SK-N-SH (cell line): Measurements from ENCODE around the gene NME5. TPM values are rescaled to one million over a fixed set of nuclear protein-coding genes. Genes with fewer than 3 reads are reported as not detected.

Source experiments
- CTCF ChIA-PET: fragments of 300-600, 350-600 bp; formaldehyde crosslinking; extraction: SDS; loops from one replicate; lab custom pipeline; 2021; lab: Yijun Ruan, JAX
- POLR2A ChIA-PET: fragments of 350-600 bp; sonication (Branson Sonifier 250); formaldehyde crosslinking; extraction: SDS; loops from one replicate; lab custom pipeline; 2020; ENCODE audit warnings: antibody characterized with exemption, inconsistent platforms; lab: Yijun Ruan, JAX
- DNase-seq: peaks from one replicate; pipeline ENCODE4 v3.0.0; 2012
- H2AFZ ChIP-seq: fragments of 200-600 bp; sonication (generic); 2 replicates; pipeline ENCODE4 v1.8.1; 2016; ENCODE audit warnings: antibody characterized with exemption, mild to moderate bottlenecking, low read depth
- H3F3A ChIP-seq: fragments of 200-600 bp; sonication (generic); replicated peaks from 2 replicates; pipeline ENCODE3; 2016; ENCODE audit warnings: antibody characterized with exemption, mild to moderate bottlenecking; ENCODE audit not compliant: insufficient read depth
- H3K27ac ChIP-seq, 2 experiments: fragments of 200-500 bp in 1 of 2; fragments of 200-600 bp in 1 of 2; sonication (Bioruptor generic) in 1 of 2; sonication (generic), shearing (Covaris generic) in 1 of 2; 2 replicates each; pipeline versions ENCODE4 v1.5.1 to v1.6.1; 2014 to 2016; ENCODE audit warnings: low read depth in 2 of 2, inconsistent platforms in 1 of 2, low read length in 1 of 2, mild to moderate bottlenecking in 1 of 2, mixed read lengths in 1 of 2
- H3K27me3 ChIP-seq: fragments of 200-600 bp; sonication (generic), shearing (Covaris generic); 2 replicates; pipeline ENCODE4 v1.6.1; 2016; ENCODE audit warnings: mixed run types; ENCODE audit not compliant: insufficient read depth
- H3K36me3 ChIP-seq, 2 experiments: fragments of 200-500 bp in 1 of 2; fragments of 200-600 bp in 1 of 2; sonication (Bioruptor generic) in 1 of 2; sonication (generic) in 1 of 2; replicated peaks in 1 of 2; 2 replicates each; pipeline versions ENCODE3 to v1.5.1; 2014 to 2016; ENCODE audit warnings: low read length in 1 of 2, mild to moderate bottlenecking in 1 of 2; ENCODE audit not compliant: insufficient read depth in 2 of 2, control insufficient read depth in 1 of 2
- H3K4me1 ChIP-seq, 2 experiments: fragments of 200-500 bp in 1 of 2; fragments of 200-600 bp in 1 of 2; sonication (Bioruptor generic) in 1 of 2; sonication (generic), shearing (Covaris generic) in 1 of 2; 2 replicates each; pipeline versions ENCODE4 v1.5.1 to v1.6.1; 2014 to 2016; ENCODE audit warnings: low read depth in 1 of 2, low read length in 1 of 2, mixed run types in 1 of 2; ENCODE audit not compliant: insufficient read depth in 2 of 2, control insufficient read depth in 1 of 2
- H3K4me2 ChIP-seq: fragments of 200-600 bp; sonication (generic), shearing (Covaris generic); 2 replicates; pipeline ENCODE4 v1.6.1; 2017; ENCODE audit warnings: mixed run types
- H3K4me3 ChIP-seq, 2 experiments: fragments of 200-500 bp in 1 of 2; fragments of 200-600 bp in 1 of 2; sonication (Bioruptor generic) in 1 of 2; sonication (generic), shearing (Covaris generic) in 1 of 2; 2 replicates each; pipeline versions ENCODE4 v1.5.1 to v1.8.1; 2014 to 2016; ENCODE audit warnings: low read depth in 2 of 2, inconsistent platforms in 1 of 2, low read length in 1 of 2, mild to moderate bottlenecking in 1 of 2, mixed read lengths in 1 of 2, moderate library complexity in 1 of 2
- H3K79me2 ChIP-seq: fragments of 200-600 bp; sonication (generic); 2 replicates; pipeline ENCODE4 v1.8.1; 2017; ENCODE audit warnings: mild to moderate bottlenecking; ENCODE audit not compliant: insufficient read depth
- H3K9ac ChIP-seq: fragments of 200-600 bp; sonication (generic); 2 replicates; pipeline ENCODE4 v1.6.1; 2017; ENCODE audit warnings: mixed run types
- H3K9me2 ChIP-seq: fragments of 200-600 bp; sonication (generic); 2 replicates; pipeline ENCODE4 v1.6.1; 2017; ENCODE audit warnings: mixed run types
- H3K9me3 ChIP-seq: fragments of 200-600 bp; sonication (generic); 2 replicates; pipeline ENCODE4 v1.6.1; 2017; ENCODE audit warnings: mixed run types, mild to moderate bottlenecking, moderate library complexity
- H4K20me1 ChIP-seq: fragments of 200-600 bp; sonication (generic); 2 replicates; pipeline ENCODE4 v1.6.1; 2017; ENCODE audit warnings: mild to moderate bottlenecking, mixed run types; ENCODE audit not compliant: insufficient read depth
- CHD2 ChIP-seq: fragments of 150-350 bp; IDR thresholded peaks from 2 replicates; pipeline ENCODE4 v1.6.1; 2018; ENCODE audit warnings: low read length; ENCODE audit not compliant: partially characterized antibody
- ELF1 ChIP-seq: IDR thresholded peaks from 2 replicates; pipeline ENCODE4 v1.4.0; 2012
- EP300 ChIP-seq, 2 experiments: IDR thresholded peaks; 2 replicates each; pipeline versions ENCODE4 v1.4.0 to v1.6.1; 2012; ENCODE audit warnings: borderline replicate concordance in 1 of 2, low read depth in 1 of 2, low read length in 1 of 2
- EZH2phosphoT487 ChIP-seq: fragments of 200-600 bp; sonication (generic); IDR thresholded peaks from 2 replicates; pipeline ENCODE4 v1.6.1; 2017; ENCODE audit warnings: low read depth, mixed run types, mild to moderate bottlenecking, antibody characterized with exemption, moderate library complexity, borderline replicate concordance
- FOXM1 ChIP-seq: IDR thresholded peaks from 2 replicates; pipeline ENCODE4 v1.4.0; 2012; ENCODE audit warnings: low read depth, mild to moderate bottlenecking
- GATA2 ChIP-seq: sonication (generic); formaldehyde crosslinking; IDR thresholded peaks from 2 replicates; pipeline ENCODE4 v1.5.0; 2020; ENCODE audit warnings: mild to moderate bottlenecking, missing genetic modification reagents
- JUND ChIP-seq: IDR thresholded peaks from 2 replicates; pipeline ENCODE4 v1.4.0; 2012
- MXI1 ChIP-seq: IDR thresholded peaks from 2 replicates; pipeline ENCODE4 v1.6.1; 2012; ENCODE audit warnings: mild to moderate bottlenecking, low read depth, low read length, improper control_type of control experiment
- RCOR1 ChIP-seq: fragments of 150-350 bp; IDR thresholded peaks from 2 replicates; pipeline ENCODE4 v1.6.1; 2017; ENCODE audit warnings: antibody characterized with exemption, low read length
- RXRA ChIP-seq: IDR thresholded peaks from 2 replicates; pipeline ENCODE4 v1.4.0; 2012; ENCODE audit warnings: low read depth, mild to moderate bottlenecking, borderline replicate concordance
- SIN3A ChIP-seq: IDR thresholded peaks from 2 replicates; pipeline ENCODE4 v1.6.1; 2012; ENCODE audit warnings: low read depth, mild to moderate bottlenecking, low read length, moderate library complexity, borderline replicate concordance
- SMC3 ChIP-seq: IDR thresholded peaks from 2 replicates; pipeline ENCODE4 v1.6.1; 2012; ENCODE audit warnings: low read depth, low read length, improper control_type of control experiment
- TAF1 ChIP-seq: IDR thresholded peaks from 2 replicates; pipeline ENCODE4 v1.6.1; 2012; ENCODE audit warnings: low read depth, mild to moderate bottlenecking, low read length, moderate library complexity, borderline replicate concordance
- TEAD4 ChIP-seq: IDR thresholded peaks from 2 replicates; pipeline ENCODE4 v1.4.0; 2012; ENCODE audit warnings: mild to moderate bottlenecking, borderline replicate concordance; ENCODE audit not compliant: insufficient read depth
- WGBS: methylation state at CpG from one replicate; pipeline ENCODE4 v1.1.6; 2017; ENCODE audit warnings: low lambda C conversion rate; 5-methylcytosine and 5-hydroxymethylcytosine counted together
- polyA plus RNA-seq, 3 experiments: library from polyadenylated mRNA; depleted of rRNA; stranded (reverse); fragments of >200 nt; gene quantifications; 2 replicates each; pipeline ENCODE4 v1.2.3, GENCODE V29; 2012
- TF ChIP-seq, protein P1 (sequence below): fragments of 200-600 bp; sonication (generic); IDR thresholded peaks from 2 replicates; pipeline ENCODE4 v1.6.1; 2017; ENCODE audit warnings: antibody characterized with exemption, mild to moderate bottlenecking, moderate library complexity
- TF ChIP-seq, protein P2 (sequence below): IDR thresholded peaks from 2 replicates; pipeline ENCODE4 v1.4.0; 2012; ENCODE audit warnings: low read depth
- TF ChIP-seq, protein P3 (sequence below): IDR thresholded peaks from 2 replicates; pipeline ENCODE4 v1.4.0; 2012; ENCODE audit warnings: low read depth, borderline replicate concordance
- TF ChIP-seq, protein P4 (sequence below): fragments of 150-350 bp; IDR thresholded peaks from 2 replicates; pipeline ENCODE4 v1.6.1; 2017; ENCODE audit warnings: antibody characterized with exemption, low read length, low read depth, borderline replicate concordance
- TF ChIP-seq, protein P5 (sequence below): IDR thresholded peaks from 2 replicates; pipeline ENCODE4 v1.4.0; 2012; ENCODE audit warnings: low read depth, borderline replicate concordance
- TF ChIP-seq, protein P6 (sequence below): IDR thresholded peaks from 2 replicates; pipeline ENCODE4; 2012

NME5 gene
- polyA plus RNA-seq, 1 of the 3 experiments (the other 2 are of a cell fraction), result 3.7 TPM

DNA sequence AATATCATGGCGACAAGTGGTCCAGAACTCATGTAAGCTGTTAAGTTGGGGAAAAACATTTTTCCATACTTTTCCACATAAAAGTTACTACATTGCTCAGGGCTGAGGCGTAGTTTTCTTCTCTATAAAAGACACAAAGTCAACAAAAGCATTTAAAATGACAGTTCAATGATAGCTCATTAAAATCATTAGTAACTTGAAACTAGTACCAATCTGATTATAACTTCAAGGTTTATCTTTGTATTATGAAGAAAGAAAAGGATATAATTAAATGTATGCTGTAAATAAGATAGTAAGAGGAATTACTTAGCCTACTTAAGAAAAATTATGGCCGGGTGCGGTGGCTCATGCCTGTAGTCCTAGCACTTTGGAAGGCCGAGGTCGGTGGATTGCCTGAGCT, 9.9 kb downstream of the NME5 start:
- no peak overlapping the region for H3K4me2 ChIP-seq
- no peaks in the 10 kb centered on the region for H3K27me3 ChIP-seq
- H2AFZ ChIP-seq, result no peak overlapping the region
- CTCF ChIA-PET, result interaction anchor here (0.6 to 2.9 kb wide), 4 partner anchors 11 to 350 kb away, joined by 3 to 20 read pairs (median 5); no protein-coding TSS in a partner anchor
- no peak for DNase-seq
- H4K20me1 ChIP-seq, result no peaks in the 10 kb centered on the region
- no peaks in the 10 kb centered on the region for H3K9me2 ChIP-seq
- no peak overlapping the region for H3K4me3 ChIP-seq
- no peak overlapping the region for H3K27ac ChIP-seq
- H3K9ac ChIP-seq, result no peak overlapping the region
- POLR2A ChIA-PET, result no interaction called here
- no peaks in the 10 kb centered on the region for H3K79me2 ChIP-seq
- 92% methylated on average over 6 of the region's 6 CpGs for WGBS
- H3K4me1 ChIP-seq, result no peaks in the 10 kb centered on the region
- no peaks in the 10 kb centered on the region for H3K36me3 ChIP-seq
- peaks cover 10% of the 10 kb centered on the region for H3F3A ChIP-seq
- no peaks in the 10 kb centered on the region for H3K9me3 ChIP-seq
- TF ChIP-seq, protein P1, sequence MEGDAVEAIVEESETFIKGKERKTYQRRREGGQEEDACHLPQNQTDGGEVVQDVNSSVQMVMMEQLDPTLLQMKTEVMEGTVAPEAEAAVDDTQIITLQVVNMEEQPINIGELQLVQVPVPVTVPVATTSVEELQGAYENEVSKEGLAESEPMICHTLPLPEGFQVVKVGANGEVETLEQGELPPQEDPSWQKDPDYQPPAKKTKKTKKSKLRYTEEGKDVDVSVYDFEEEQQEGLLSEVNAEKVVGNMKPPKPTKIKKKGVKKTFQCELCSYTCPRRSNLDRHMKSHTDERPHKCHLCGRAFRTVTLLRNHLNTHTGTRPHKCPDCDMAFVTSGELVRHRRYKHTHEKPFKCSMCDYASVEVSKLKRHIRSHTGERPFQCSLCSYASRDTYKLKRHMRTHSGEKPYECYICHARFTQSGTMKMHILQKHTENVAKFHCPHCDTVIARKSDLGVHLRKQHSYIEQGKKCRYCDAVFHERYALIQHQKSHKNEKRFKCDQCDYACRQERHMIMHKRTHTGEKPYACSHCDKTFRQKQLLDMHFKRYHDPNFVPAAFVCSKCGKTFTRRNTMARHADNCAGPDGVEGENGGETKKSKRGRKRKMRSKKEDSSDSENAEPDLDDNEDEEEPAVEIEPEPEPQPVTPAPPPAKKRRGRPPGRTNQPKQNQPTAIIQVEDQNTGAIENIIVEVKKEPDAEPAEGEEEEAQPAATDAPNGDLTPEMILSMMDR, result no peak
- TF ChIP-seq, protein P2, sequence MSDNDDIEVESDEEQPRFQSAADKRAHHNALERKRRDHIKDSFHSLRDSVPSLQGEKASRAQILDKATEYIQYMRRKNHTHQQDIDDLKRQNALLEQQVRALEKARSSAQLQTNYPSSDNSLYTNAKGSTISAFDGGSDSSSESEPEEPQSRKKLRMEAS, result no peak
- no peak for TF ChIP-seq FOXM1
- TF ChIP-seq GATA2 (CRISPR knock-in tag), result no peak

DNA sequence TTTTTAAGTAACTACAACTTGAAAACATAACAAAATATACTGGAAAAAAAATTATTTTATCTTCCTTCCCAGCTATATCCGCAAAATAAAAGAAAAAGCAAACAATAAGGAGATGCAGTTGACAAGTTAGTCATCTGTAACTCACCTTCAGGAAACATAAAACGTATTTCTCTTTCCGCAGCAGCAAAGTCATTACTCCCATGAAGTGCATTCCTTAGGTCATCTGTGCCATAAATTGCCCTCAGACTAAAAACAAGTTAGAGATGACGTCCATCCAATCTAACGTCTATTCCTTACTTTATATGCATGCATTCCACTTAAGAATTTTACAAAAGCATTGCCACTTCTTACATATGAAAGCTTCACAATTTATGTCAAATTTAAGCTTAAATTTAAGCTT, 10.9 kb downstream of the NME5 start:
- TF ChIP-seq RXRA, result no peak
- no peak for TF ChIP-seq ELF1
- no peak for TF ChIP-seq EP300 (IDR thresholded peaks at IDR 0.05; ENCODE audit: borderline replicate concordance in 1 of 2, low read depth in 1 of 2, low read length in 1 of 2)
- no peak for TF ChIP-seq JUND
- no peak for TF ChIP-seq EZH2phosphoT487
- no peak for TF ChIP-seq FOXM1
- TF ChIP-seq, protein P2, result no peak
- TF ChIP-seq SIN3A, result no peak
- TF ChIP-seq GATA2 (CRISPR knock-in tag), result no peak
- TF ChIP-seq, protein P3, sequence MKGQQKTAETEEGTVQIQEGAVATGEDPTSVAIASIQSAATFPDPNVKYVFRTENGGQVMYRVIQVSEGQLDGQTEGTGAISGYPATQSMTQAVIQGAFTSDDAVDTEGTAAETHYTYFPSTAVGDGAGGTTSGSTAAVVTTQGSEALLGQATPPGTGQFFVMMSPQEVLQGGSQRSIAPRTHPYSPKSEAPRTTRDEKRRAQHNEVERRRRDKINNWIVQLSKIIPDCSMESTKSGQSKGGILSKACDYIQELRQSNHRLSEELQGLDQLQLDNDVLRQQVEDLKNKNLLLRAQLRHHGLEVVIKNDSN, result no peak
- TF ChIP-seq SMC3, result no peak
- TF ChIP-seq, protein P4, sequence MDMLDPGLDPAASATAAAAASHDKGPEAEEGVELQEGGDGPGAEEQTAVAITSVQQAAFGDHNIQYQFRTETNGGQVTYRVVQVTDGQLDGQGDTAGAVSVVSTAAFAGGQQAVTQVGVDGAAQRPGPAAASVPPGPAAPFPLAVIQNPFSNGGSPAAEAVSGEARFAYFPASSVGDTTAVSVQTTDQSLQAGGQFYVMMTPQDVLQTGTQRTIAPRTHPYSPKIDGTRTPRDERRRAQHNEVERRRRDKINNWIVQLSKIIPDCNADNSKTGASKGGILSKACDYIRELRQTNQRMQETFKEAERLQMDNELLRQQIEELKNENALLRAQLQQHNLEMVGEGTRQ, result no peak
- no peak for TF ChIP-seq MXI1
- no peak for TF ChIP-seq CHD2
- no peak for TF ChIP-seq TEAD4
- TF ChIP-seq TAF1, result no peak
- TF ChIP-seq, protein P5, sequence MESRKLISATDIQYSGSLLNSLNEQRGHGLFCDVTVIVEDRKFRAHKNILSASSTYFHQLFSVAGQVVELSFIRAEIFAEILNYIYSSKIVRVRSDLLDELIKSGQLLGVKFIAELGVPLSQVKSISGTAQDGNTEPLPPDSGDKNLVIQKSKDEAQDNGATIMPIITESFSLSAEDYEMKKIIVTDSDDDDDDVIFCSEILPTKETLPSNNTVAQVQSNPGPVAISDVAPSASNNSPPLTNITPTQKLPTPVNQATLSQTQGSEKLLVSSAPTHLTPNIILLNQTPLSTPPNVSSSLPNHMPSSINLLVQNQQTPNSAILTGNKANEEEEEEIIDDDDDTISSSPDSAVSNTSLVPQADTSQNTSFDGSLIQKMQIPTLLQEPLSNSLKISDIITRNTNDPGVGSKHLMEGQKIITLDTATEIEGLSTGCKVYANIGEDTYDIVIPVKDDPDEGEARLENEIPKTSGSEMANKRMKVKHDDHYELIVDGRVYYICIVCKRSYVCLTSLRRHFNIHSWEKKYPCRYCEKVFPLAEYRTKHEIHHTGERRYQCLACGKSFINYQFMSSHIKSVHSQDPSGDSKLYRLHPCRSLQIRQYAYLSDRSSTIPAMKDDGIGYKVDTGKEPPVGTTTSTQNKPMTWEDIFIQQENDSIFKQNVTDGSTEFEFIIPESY, result no peak
- TF ChIP-seq RCOR1, result no peak
- TF ChIP-seq, protein P6, sequence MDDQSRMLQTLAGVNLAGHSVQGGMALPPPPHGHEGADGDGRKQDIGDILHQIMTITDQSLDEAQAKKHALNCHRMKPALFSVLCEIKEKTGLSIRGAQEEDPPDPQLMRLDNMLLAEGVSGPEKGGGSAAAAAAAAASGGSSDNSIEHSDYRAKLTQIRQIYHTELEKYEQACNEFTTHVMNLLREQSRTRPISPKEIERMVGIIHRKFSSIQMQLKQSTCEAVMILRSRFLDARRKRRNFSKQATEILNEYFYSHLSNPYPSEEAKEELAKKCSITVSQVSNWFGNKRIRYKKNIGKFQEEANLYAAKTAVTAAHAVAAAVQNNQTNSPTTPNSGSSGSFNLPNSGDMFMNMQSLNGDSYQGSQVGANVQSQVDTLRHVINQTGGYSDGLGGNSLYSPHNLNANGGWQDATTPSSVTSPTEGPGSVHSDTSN, result no peak
- Histone ChIP-seq H3K27me3 (no peaks in the 10 kb centered on the region), H3F3A (peaks cover 10% of the 10 kb centered on the region), H3K9ac (no peak overlapping the region), H3K9me2 (no peaks in the 10 kb centered on the region), H2AFZ (no peak overlapping the region), H3K36me3 (no peaks in the 10 kb centered on the region), H3K4me3 (no peak overlapping the region), H3K4me1 (no peaks in the 10 kb centered on the region), H3K9me3 (no peaks in the 10 kb centered on the region), H3K4me2 (no peak overlapping the region), H3K79me2 (no peaks in the 10 kb centered on the region), H3K27ac (no peak overlapping the region), H4K20me1 (no peaks in the 10 kb centered on the region)
- WGBS, result 79% methylated on average over 5 of the region's 5 CpGs
- POLR2A ChIA-PET, result no interaction called here
- CTCF ChIA-PET, result interaction anchor here (2.9 kb wide), 1 partner anchor 51 kb away, joined by 20 read pairs; no protein-coding TSS in a partner anchor
- no peak for DNase-seq
